ENCODE data around the gene HDLBP. TPM values are rescaled to one million over a fixed set of nuclear protein-coding genes. Genes with fewer than 3 reads are reported as not detected.

HDLBP gene
- total and polyA plus RNA-seq, 2 experiments from 2014 or later, result 389 to 437 TPM

DNA sequence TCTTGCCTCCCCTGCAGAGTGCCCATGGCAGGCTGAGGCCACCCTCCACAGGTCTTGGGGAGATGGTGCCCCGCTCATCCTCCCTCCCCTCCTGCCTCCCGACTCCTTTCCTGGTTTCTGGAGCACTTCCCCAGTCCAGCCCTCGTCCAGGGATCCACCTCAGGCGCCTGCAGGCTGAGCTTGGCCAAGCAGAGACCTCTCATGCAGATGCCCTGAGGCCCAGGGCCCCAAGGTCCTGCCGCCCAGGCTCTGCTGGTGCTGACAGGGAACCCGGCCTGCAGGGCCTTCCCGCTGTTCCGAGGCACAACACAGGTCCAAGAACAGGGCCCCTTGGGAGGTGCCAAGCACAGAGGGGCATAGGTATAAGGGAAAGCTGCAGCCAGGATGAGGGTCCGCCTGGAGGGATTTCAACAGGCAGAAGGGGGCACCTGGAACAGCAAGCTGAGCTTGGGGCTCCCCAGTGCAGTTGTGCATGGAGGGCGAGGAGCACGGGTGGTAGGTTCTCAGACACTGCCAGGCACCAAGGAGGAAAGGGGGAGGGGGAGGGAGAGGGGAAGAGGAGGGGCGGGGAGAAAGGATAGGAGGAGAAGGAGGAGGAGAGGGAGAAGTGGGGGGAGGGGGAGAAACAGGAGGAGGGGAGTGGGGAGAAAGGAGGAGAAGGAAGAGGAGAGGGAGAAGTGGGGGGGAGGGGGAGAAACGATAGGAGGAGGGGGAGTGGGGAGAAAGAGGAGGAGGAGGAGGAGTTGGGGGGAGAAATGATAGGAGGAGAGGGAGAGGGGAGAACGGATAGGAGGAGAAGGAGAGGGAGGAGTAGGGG lies 128.2 kb downstream of the HDLBP start:
- no peak for TF ChIP-seq EZH2 (IDR thresholded peaks at IDR 0.05; ENCODE audit: borderline replicate concordance)
- TF ChIP-seq, protein P1, sequence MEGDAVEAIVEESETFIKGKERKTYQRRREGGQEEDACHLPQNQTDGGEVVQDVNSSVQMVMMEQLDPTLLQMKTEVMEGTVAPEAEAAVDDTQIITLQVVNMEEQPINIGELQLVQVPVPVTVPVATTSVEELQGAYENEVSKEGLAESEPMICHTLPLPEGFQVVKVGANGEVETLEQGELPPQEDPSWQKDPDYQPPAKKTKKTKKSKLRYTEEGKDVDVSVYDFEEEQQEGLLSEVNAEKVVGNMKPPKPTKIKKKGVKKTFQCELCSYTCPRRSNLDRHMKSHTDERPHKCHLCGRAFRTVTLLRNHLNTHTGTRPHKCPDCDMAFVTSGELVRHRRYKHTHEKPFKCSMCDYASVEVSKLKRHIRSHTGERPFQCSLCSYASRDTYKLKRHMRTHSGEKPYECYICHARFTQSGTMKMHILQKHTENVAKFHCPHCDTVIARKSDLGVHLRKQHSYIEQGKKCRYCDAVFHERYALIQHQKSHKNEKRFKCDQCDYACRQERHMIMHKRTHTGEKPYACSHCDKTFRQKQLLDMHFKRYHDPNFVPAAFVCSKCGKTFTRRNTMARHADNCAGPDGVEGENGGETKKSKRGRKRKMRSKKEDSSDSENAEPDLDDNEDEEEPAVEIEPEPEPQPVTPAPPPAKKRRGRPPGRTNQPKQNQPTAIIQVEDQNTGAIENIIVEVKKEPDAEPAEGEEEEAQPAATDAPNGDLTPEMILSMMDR (IDR thresholded peaks at IDR 0.05; ENCODE audit: poor library complexity), result no peak
- no peak for TF ChIP-seq EZH2phosphoT487 (IDR thresholded peaks at IDR 0.05; ENCODE audit: low read depth, severe bottlenecking, unreplicated experiment)
- Histone ChIP-seq H3K27me3 (no peaks in the 10 kb centered on the region), H3K27ac (no peak overlapping the region), H3K36me3 (replicated peaks; ENCODE audit: insufficient read depth, low read depth) (no peaks in the 10 kb centered on the region), H3K9me2 (replicated peaks; ENCODE audit: insufficient read depth) (no peaks in the 10 kb centered on the region), H4K20me1 (ENCODE audit: insufficient read depth, poor library complexity, severe bottlenecking) (no peaks in the 10 kb centered on the region), H3K79me2 (no peaks in the 10 kb centered on the region), H3K9me3 (ENCODE audit: low read depth) (no peaks in the 10 kb centered on the region), H3K4me3 (no peak overlapping the region), H2AFZ (no peak overlapping the region), H3K4me2 (no peak overlapping the region), H3K4me1 (ENCODE audit: insufficient read depth) (peaks cover 4% of the 10 kb centered on the region)
- no peak for DNase-seq (ENCODE audit: low spot score)
- 68% methylated on average over 10 of the region's 14 CpGs for WGBS (ENCODE audit: low lambda C conversion rate, missing lambda C conversion rate)

DNA sequence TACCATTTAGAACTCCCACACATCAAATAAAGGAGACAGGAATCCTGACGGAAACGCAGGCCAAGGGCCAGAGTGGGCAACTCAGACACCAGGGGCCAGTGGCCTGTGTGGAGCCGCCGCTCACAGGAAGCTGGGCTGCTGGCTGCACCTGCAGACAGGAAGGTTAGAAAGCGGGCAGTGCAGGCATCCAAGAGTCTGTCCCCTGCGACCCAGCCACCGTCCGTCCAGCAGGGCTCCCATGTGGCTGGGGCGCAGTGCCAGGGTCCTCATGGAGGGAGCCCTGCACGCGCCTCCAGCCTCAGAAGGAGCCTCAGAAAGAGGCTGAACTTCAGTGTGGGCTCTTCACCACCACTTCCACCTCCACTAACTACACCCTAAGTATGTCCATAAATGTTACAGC lies 129.5 kb downstream of the HDLBP start:
- Histone ChIP-seq H3K36me3 (replicated peaks; ENCODE audit: insufficient read depth, low read depth) (no peaks in the 10 kb centered on the region), H3K27ac (no peak overlapping the region), H3K9me3 (ENCODE audit: low read depth) (no peaks in the 10 kb centered on the region), H3K27me3 (no peaks in the 10 kb centered on the region), H3K9me2 (replicated peaks; ENCODE audit: insufficient read depth) (no peaks in the 10 kb centered on the region), H3K4me3 (no peak overlapping the region), H3K4me1 (ENCODE audit: insufficient read depth) (peaks cover 4% of the 10 kb centered on the region), H3K79me2 (no peaks in the 10 kb centered on the region), H2AFZ (no peak overlapping the region), H4K20me1 (ENCODE audit: insufficient read depth, poor library complexity, severe bottlenecking) (no peaks in the 10 kb centered on the region), H3K4me2 (no peak overlapping the region)
- 96% methylated on average over 11 of the region's 11 CpGs for WGBS (ENCODE audit: low lambda C conversion rate, missing lambda C conversion rate)
- TF ChIP-seq EZH2 (IDR thresholded peaks at IDR 0.05; ENCODE audit: borderline replicate concordance) (no peak), EZH2phosphoT487 (IDR thresholded peaks at IDR 0.05; ENCODE audit: low read depth, severe bottlenecking, unreplicated experiment) (no peak)
- TF ChIP-seq, protein P1 (IDR thresholded peaks at IDR 0.05; ENCODE audit: poor library complexity), result no peak
- no peak for DNase-seq (ENCODE audit: low spot score)

DNA sequence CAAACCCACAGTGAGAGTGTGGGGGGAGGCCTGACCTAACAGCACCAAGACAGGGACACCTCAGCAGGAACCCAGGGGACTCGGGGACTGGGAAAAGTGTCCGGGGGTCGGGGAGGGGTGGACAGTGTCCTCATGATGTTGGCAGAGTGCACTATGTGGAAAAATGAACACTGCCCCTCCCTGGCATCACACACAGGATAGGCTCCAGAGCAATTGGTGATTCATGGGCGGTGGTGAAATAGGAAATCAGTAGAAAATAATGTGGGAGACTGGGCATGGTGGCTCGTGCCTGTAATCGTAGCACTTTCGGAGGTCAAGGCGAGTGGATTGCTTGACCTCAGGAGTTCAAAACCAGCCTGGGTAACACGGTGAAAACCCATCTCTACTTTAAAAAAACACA lies 130.6 kb downstream of the HDLBP start:
- Histone ChIP-seq H3K4me1 (ENCODE audit: insufficient read depth) (peaks cover 4% of the 10 kb centered on the region), H3K79me2 (no peaks in the 10 kb centered on the region), H3K4me3 (no peak overlapping the region), H3K9me2 (replicated peaks; ENCODE audit: insufficient read depth) (no peaks in the 10 kb centered on the region), H3K9me3 (ENCODE audit: low read depth) (no peaks in the 10 kb centered on the region), H3K4me2 (no peak overlapping the region), H2AFZ (no peak overlapping the region), H3K27ac (no peak overlapping the region), H3K36me3 (replicated peaks; ENCODE audit: insufficient read depth, low read depth) (no peaks in the 10 kb centered on the region), H4K20me1 (ENCODE audit: insufficient read depth, poor library complexity, severe bottlenecking) (no peaks in the 10 kb centered on the region), H3K27me3 (no peaks in the 10 kb centered on the region)
- TF ChIP-seq EZH2 (IDR thresholded peaks at IDR 0.05; ENCODE audit: borderline replicate concordance), result no peak
- no peak for TF ChIP-seq EZH2phosphoT487 (IDR thresholded peaks at IDR 0.05; ENCODE audit: low read depth, severe bottlenecking, unreplicated experiment)
- TF ChIP-seq, protein P1 (IDR thresholded peaks at IDR 0.05; ENCODE audit: poor library complexity), result no peak
- WGBS (ENCODE audit: low lambda C conversion rate, missing lambda C conversion rate), result 78% methylated on average over 9 of the region's 9 CpGs
- no peak for DNase-seq (ENCODE audit: low spot score)
